Subcutaneous adipose tissue (tissue), 4 donors: ENCODE measurements around the gene ARRDC4. TPM values are rescaled to one million over a fixed set of nuclear protein-coding genes. Genes with fewer than 3 reads are reported as not detected.

Source experiments
- CTCF ChIP-seq: fragments of 450-650 bp; IDR thresholded peaks from one replicate; pipeline ENCODE4 v1.5.1; 2016; ENCODE audit warnings: low read depth, mild to moderate bottlenecking, control low read depth, antibody characterized with exemption, moderate library complexity
- total RNA-seq, 4 donors: library from RNA; depleted of rRNA; stranded (reverse); fragments of >200 nt; gene quantifications; one replicate each; pipeline ENCODE4 v1.1.0, GENCODE V29; 2016

The ARRDC4 gene
- total RNA-seq, 4 donors from 2014 or later, result 13.4 to 28.7 (median 16.8) TPM

DNA sequence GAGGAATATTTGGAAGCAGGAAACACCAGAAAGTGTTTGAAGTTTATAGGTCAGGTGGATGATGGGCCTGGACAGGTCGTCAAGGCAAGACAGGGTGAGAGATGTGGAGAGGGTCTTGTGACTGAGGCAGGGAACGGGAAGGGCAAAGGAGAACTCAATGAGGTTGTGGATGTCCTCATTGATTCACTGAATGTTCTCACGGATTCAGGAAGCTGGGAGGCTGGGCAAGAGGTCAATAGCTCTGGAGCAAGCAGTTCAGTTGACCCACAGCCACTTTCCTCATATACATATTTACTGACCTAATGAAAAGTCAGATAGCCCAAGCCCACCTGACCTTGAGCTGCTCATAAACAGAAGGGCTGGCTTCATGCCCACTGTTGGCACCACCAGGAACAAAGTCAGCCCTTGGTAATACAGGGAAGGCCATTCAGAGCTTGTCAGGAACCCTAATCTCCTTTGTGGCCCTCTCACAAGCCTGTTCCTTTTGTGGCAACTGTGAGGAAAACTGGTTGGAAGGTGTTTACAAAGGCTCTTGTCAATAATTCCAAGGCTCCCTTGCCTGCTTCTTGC lies 31.6 kb downstream of the ARRDC4 start:
- TF ChIP-seq CTCF, result no peak

- TF ChIP-seq CTCF, result no peak
Observed at GRCh38 chr15:97992823-97993222, 32.3 kb downstream of the ARRDC4 start.

DNA sequence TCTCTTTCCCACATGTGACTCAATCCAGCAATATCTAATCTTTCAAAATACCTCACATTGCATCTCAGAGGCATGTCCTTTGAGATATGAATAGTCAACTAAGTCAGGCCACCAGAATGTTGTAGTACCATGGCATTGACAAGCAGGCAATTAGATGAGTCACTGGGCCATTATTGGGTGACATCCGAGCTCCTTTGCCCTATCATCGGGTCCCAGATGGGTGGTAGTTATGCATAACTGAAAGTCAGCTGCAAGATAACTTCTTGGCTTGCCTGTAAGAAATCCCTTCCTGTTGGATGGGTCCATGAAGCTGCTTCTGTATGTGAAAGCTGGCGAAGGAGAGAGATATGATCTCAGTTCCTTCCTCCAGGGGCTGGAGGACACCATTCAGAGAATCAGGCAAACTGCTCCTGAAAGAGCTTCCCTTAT lies 32.8 kb downstream of the ARRDC4 start:
- TF ChIP-seq CTCF, result no peak

DNA sequence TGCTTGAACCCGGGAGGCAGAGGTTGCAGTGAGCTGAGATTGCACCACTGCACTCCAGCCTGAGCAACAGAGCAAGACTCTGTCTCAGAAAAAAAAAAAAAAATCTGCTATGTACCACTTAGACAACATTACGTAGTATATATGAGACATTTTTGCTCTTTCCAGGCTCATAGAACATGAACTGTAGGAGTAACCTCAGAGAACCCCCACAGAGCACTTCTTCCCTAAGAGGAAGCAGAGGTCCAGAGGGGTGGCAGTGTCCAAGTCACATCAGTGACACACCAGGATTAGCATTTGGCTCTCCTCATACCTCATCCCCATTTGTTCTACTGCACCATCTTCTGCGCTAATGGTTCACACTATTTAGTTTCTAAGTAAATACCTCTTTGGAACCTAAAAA lies 33.7 kb downstream of the ARRDC4 start:
- no peak for TF ChIP-seq CTCF

GRCh38 chr15:97995192-97995591 lies 34.7 kb downstream of the ARRDC4 start:
- no peak for TF ChIP-seq CTCF

- TF ChIP-seq CTCF, result no peak
Observed at GRCh38 chr15:97995881-97996603, 35.5 kb downstream of the ARRDC4 start.

GRCh38 chr15:97998307-97999071 lies 38.0 kb downstream of the ARRDC4 start:
- TF ChIP-seq CTCF, result no peak
